Brain microvascular endothelial cell (primary cell): ENCODE data around the gene ESRRB.

ENCODE experiments used
- DNase-seq: peaks from one replicate; pipeline ENCODE4 v3.0.0-alpha.2; 2020
- H3K27ac ChIP-seq: fragments of 250-450 bp; sonication (Bioruptor Pico); 2 replicates; pipeline ENCODE4 v1.5.1; 2020; ENCODE audit warnings: mild to moderate bottlenecking, moderate library complexity
- H3K27me3 ChIP-seq: fragments of 250-450 bp; sonication (Bioruptor Pico); replicated peaks from 2 replicates; pipeline ENCODE4 v1.5.1; 2020; ENCODE audit warnings: mild to moderate bottlenecking
- H3K36me3 ChIP-seq: fragments of 250-450 bp; sonication (Bioruptor Pico); replicated peaks from 2 replicates; pipeline ENCODE4 v1.5.1; 2020; ENCODE audit warnings: mild to moderate bottlenecking
- H3K4me3 ChIP-seq: 2 replicates; pipeline ENCODE4 v1.5.1; 2011; ENCODE audit warnings: low read depth, mild to moderate bottlenecking, control low read depth, low read length, moderate library complexity
- in situ Hi-C: cut with HindIII; loops from 2 replicates; pipeline ENCODE4 v1.10.0; 2017; ENCODE audit warnings: low sequenced_read_pairs, low pct_ligation_motif_present
- TF ChIP-seq, protein P1 (sequence below): IDR thresholded peaks from 2 replicates; pipeline ENCODE4 v1.5.1; 2011; ENCODE audit warnings: low read depth, mild to moderate bottlenecking, moderate library complexity, low read length, control low read depth, inconsistent platforms; ENCODE audit errors: missing control alignments

Gene ESRRB

DNA sequence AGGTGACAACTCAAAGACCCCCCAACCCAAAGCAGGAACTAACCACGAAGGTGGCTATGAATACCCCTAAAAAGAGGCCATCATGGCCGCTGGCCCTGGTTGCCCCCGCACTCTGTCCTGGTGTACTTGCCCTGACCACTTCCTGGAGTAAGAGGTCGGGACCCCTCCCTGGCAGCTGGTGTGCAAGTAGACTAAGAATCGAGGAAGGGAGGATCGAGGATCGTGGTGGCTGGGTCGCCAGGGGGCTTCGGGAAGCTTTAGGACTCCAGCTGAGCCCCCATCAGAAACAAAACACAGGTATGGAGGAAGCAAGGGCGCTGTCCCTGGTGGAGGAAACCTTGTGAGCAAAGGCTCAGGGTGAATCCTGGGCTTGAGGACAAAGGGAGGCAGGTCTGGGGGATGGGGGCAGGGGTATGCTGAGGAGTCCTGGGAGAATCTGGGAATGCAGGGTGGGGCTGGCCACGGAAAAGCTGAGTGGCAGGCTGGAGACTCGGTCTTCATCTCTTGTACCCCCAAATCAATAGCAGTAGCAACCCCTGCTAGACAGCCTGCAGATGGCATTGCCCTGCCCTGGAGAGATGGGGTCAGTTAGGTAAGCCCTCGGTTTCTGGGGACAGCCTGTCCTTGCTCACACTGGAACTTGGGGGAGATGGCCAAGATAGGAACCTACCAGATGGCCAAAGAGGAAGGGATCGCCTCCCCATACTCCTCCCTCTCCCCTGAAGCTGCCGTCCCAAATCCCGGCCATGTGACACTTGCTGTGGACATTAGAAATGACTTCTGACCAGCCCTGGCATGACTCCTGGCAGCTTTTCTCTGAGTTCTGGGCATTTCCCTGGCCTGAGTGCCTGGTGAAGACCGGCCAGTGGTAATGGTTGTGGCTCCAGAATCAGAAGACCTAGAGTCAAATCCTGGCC lies 45.3 kb upstream of the ESRRB start:
- in situ Hi-C loops: no loop called here
- no peaks in the 10 kb centered on the region for H3K36me3 ChIP-seq

DNA sequence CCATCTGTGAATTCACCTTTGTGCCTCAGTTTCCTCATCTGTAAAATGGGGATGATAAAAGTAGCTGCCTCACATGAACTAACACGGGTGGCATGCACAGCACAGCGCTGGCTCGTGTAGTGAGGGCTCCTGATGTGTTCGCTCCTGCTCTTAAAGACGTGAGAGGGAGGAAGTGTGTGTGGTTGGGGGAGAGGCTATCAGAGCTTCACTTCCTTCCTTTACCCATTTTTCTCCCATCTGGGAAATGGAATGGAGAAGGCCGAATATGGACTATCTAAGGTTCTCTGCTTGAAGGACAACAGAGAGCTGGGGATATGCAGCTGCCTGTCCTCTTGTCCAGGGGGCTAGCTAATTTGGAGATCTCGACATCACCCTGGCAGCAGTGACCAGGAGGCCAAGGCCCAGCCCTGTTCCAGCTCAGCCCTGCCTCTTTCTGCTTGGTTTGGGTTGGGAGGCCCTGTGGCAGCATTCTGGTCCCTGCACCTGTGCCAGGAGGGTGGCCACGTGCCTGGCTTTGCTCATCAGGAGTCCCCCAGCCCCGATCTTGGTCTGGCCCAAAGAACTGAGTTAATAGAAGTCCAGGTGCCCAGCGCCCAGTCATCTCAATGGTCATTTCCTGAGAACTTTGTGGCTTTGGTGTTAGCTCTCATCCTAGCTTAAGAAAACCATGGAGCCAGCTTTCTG lies 44.5 kb upstream of the ESRRB start:
- TF ChIP-seq, protein P1, sequence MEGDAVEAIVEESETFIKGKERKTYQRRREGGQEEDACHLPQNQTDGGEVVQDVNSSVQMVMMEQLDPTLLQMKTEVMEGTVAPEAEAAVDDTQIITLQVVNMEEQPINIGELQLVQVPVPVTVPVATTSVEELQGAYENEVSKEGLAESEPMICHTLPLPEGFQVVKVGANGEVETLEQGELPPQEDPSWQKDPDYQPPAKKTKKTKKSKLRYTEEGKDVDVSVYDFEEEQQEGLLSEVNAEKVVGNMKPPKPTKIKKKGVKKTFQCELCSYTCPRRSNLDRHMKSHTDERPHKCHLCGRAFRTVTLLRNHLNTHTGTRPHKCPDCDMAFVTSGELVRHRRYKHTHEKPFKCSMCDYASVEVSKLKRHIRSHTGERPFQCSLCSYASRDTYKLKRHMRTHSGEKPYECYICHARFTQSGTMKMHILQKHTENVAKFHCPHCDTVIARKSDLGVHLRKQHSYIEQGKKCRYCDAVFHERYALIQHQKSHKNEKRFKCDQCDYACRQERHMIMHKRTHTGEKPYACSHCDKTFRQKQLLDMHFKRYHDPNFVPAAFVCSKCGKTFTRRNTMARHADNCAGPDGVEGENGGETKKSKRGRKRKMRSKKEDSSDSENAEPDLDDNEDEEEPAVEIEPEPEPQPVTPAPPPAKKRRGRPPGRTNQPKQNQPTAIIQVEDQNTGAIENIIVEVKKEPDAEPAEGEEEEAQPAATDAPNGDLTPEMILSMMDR: no peak

More for the DNA sequence above, 45.3 kb upstream of the ESRRB start:
- no peak overlapping the region for H3K4me3 ChIP-seq
- no peak overlapping the region for H3K27ac ChIP-seq
- H3K27me3 ChIP-seq: peaks cover 17% of the 10 kb centered on the region
- no peak for DNase-seq
- TF ChIP-seq, protein P1: no peak

DNA sequence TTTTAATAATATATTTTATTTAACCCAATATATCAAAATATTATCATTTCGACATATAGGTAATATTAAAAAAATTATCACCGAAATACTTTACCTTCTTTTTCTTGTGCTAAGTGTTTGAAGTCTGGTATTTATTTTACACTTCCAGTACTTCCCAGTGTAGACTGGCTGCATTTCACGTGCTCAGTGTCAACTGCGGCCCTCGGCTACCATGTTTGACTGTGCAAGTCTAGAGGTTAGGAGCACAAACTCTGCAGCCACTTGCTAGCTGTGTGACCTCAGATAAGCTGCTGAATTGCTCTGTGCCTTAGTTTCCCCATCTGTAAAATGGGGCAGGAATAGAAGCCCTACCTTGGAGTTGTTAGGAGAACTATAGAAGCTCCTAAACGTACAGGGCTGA lies 42.3 kb upstream of the ESRRB start:
- Histone ChIP-seq H3K27ac (no peak overlapping the region), H3K36me3 (no peaks in the 10 kb centered on the region), H3K4me3 (no peak overlapping the region), H3K27me3 (peaks cover 16% of the 10 kb centered on the region)
- TF ChIP-seq, protein P1: no peak
- in situ Hi-C loops: no loop called here
- DNase-seq: no peak

More for the DNA sequence above, 44.5 kb upstream of the ESRRB start:
- Histone ChIP-seq H3K27me3 (peaks cover 17% of the 10 kb centered on the region), H3K27ac (no peak overlapping the region), H3K4me3 (no peak overlapping the region), H3K36me3 (no peaks in the 10 kb centered on the region)
- in situ Hi-C loops: no loop called here
- no peak for DNase-seq

DNA sequence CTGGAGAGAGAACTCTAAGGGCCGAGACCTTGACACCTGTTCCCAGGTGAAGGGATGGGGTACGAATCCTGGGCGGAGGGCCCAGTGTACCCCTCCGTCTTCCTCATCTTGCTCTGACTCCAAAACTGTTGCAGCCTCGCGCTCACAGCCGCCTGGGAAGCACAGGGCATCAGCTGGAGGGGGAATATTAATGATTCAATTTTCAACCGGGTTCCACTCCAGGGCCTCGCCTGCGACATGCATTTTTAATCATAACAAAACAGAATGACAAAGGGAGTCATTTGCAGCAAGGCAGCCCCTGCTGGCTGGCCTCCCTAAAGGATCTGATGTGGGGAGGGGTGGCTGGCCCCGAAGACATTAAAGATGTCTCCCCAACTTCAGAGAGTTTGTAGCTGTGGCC lies 41.6 kb upstream of the ESRRB start:
- TF ChIP-seq, protein P1: no peak
- DNase-seq: no peak
- Histone ChIP-seq H3K27ac (no peak overlapping the region), H3K4me3 (no peak overlapping the region), H3K36me3 (no peaks in the 10 kb centered on the region), H3K27me3 (peaks cover 9% of the 10 kb centered on the region)
- in situ Hi-C loops: no loop called here

DNA sequence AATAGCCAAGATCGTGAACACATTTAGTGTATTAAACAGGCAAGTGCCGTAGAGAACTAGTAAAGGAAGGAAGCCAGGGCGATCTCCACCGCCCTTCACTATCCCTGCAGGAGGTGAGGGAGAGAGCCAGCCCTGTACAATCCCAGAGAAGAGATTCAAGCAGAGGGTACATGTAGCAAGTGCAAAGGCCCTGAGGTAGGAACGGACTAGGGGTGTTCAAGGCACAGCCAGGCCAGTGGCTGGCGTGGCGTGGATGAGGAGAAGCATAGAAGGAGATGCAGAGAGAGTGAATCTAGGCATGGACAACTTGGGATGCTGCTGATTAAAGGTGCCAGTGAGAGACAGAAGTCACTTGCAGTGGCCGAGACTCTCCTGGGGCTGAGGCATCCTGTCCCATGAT lies 39.1 kb upstream of the ESRRB start:
- in situ Hi-C loops: no loop called here
- Histone ChIP-seq H3K27me3 (no peaks in the 10 kb centered on the region), H3K27ac (no peak overlapping the region), H3K36me3 (no peaks in the 10 kb centered on the region), H3K4me3 (no peak overlapping the region)
- DNase-seq: no peak
- TF ChIP-seq, protein P1: no peak
